GM12892 (cell line): ENCODE measurements around the gene TNFSF11.

Experiments used
- POLR2A ChIP-seq: IDR thresholded peaks from 2 replicates; pipeline ENCODE4 v1.6.1; 2011; ENCODE audit warnings: low read depth, low read length, control low read depth
- POLR2AphosphoS5 ChIP-seq: IDR thresholded peaks from 2 replicates; pipeline ENCODE4 v1.6.1; 2011; ENCODE audit warnings: low read depth, low read length, control low read depth
- TAF1 ChIP-seq: IDR thresholded peaks from 2 replicates; pipeline ENCODE4 v1.6.1; 2011; ENCODE audit warnings: low read depth, mild to moderate bottlenecking, control low read depth, low read length, borderline replicate concordance

DNA sequence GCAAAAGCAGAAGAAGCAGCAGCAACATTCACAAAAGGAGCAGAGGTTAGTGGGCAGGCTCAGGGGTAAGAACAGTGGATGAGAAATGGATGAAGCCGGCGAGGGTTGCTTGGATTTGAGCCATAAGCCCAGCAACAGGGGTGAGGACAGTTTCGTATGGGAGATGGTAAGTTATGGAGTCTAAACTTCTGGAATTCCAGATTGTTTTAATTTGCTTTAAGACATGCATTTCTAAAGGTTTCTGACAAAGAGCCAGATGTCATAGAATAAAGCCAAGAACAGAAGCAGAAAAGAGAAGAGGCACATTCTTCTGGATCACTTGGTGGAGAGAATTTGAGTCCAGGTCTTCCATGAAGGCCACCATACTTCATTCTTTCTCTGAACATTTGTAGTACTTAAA, 76.6 kb downstream of the TNFSF11 start:
- TF ChIP-seq POLR2A (no peak), TAF1 (no peak), POLR2AphosphoS5 (no peak)
